Keratinocyte (primary cell): ENCODE measurements around the gene PRKAR2A.
"Not testable (repeated sequence)": the region's sequence is repeated elsewhere in the genome, so short reads cannot be mapped to it uniquely, and the experiment has no call there.

Experiments used
- CTCF ChIP-seq, 3 experiments: IDR thresholded peaks in 1 of 3; conservative IDR thresholded peaks in 1 of 3; optimal IDR thresholded peaks in 1 of 3; 2 replicates in 2 of 3; 3 replicates in 1 of 3; pipeline versions ENCODE3 to v1.5.1; 2011; ENCODE audit warnings: low read length in 3 of 3, mild to moderate bottlenecking in 3 of 3, moderate library complexity in 2 of 3, control low read depth in 1 of 3, inconsistent platforms in 1 of 3; ENCODE audit not compliant: insufficient read depth in 2 of 3; ENCODE audit errors: extremely low read depth in 1 of 3
- EZH2 ChIP-seq: IDR thresholded peaks from one replicate; pipeline ENCODE4 v1.6.1; 2012; ENCODE audit warnings: inconsistent platforms, mild to moderate bottlenecking, low read length, moderate library complexity

- TF ChIP-seq CTCF (optimal IDR thresholded peaks at IDR 0.05 in 1 of 3, IDR thresholded peaks at IDR 0.05 in 1 of 3, conservative IDR thresholded peaks at IDR 0.05 in 1 of 3; ENCODE audit: extremely low read depth in 1 of 3, insufficient read depth in 2 of 3, low read length in 3 of 3); EZH2: not testable (repeated sequence)
These were observed 113.7 kb downstream of the PRKAR2A start for GRCh38 chr3:48733752-48734518.
